Suppressor macrophage treated with lipopolysaccharide for 1 hour (primary cell): ENCODE data around the gene ASTL.

Experiments
- DNase-seq, 3 donors: peaks; one replicate each; pipeline ENCODE4 v3.0.0-alpha.2; 2020 to 2022

ASTL gene

GRCh38 chr2:96111257-96111640, 27.1 kb downstream of the ASTL start:
- no peak for DNase-seq

GRCh38 chr2:96110621-96111256, 27.6 kb downstream of the ASTL start:
- DNase-seq, result no peak

DNA sequence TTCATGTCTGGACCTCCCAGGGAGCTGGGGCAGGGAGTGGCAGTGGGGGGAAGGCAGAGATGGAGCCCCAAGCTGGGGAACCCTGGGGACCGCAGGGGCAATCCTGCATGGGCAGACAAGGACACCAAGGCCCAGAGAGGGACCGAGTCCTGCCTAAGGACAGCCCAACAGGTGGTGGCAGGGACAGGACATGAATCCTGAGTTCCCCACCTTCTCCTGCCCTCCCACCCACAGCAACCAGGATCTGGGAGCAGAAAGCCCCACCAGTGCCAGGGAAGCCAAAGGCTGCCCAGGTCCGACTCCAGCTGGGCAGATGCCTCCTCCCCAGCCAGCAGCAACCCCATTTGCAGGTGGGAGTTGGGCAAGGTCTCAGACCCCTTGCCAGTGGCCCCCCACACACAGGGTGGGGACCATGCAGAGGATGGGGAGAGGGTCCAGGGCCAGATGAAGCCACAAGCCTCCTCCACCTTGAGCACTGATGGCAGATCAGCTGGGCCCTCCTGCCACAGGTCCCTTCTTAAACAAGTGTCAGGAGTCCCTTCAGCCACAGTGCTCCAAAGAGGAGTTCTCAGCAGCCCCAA, 28.3 kb downstream of the ASTL start:
- DNase-seq, result no peak

- DNase-seq, result no peak
Observed at GRCh38 chr2:96109361-96109680, 29.0 kb downstream of the ASTL start.

DNA sequence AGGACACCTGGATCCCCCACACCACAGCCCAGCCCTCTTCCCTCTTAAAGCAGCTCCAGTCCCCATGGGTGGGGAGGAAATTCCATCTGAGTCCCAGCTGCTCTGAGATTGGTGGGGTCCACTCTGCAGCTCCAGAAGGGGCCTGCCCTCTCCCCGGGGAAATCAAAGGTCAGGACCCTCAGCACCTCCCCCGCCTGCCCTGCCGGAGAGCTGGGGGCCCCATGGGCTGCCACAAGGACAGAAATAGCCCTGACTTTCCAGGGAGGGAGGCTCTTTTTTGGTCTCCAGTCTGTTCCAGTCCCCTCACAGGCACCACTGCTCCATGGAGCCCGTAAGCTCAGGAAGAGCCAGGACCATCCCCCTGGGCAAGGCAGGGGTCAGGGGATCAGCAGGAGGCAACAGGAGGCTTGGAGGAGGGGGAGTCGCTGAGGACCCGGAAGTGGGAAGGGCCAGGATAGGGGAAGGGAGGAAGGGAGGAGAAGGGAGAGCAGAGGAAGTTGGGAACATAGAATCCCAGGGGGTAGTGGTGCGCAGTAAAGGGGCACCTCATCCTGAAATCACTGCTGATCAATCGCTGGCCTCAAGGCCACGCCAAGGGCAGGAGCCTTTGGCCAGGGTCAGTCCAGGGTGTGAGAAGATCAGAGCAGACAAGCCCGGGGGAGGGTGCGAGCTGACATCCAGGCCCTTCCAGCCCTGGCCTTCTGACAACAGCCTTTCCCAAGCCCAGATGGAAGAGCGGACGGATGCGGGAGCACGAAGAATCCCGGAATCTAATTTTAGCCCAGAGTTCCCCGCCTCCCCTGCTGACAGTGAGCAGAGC, 29.6 kb downstream of the ASTL start:
- no peak for DNase-seq

DNA sequence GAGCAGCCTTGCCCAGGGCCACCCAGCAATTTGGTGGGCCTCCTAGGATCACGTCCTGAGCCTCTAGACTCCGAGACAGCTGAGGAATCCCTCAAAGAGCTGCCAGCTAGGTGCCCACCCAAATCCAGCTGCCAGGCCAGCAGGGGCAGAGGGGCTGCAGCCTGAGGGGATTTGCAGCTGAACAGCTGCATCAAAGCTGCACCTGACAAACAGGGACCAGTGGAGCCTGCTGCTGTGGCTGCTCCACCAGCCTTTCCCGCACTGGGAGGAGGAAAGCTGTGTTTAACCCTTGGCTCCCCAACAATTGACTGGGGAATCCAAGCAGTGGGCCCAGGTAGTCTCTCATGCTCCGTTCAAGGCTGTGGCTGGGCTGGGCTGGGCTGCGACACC, 30.2 kb downstream of the ASTL start:
- no peak for DNase-seq

GRCh38 chr2:96107708-96108065, 30.6 kb downstream of the ASTL start:
- DNase-seq, result no peak

DNA sequence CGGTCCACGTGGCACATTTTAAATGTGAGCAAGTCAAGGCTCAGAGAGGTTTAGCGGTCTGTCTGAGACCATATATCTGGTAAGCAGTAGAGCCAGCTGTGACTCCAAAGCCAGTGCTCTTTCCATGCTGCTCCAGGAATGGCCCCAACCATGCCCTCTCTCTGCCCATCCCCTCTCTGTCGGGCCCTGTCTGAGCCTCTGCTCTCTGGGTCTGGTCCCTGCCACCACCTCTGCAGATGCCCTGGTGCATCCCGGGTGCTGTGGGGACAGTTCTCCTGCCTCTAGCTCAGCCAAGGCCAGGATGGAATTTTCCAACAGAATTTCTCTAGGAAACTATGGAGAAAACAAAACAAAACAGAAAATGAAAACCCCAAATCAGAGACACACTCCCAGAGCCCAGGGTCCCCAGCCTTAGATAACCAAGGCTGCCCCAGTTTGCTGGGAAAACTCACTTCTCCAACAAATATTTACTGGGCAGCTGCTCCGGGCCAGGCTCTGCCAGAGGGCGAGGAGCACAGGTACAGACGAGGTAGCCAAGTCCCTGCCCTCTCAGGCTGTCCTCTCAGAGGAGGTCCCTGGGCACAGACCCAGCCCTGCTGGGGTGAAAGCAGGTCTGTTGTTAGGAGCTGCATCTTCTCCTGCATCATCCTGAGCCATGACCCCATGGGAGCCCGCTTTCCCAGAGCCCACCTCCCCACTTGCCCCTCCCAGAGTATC, 31.2 kb downstream of the ASTL start:
- DNase-seq, result no peak

DNA sequence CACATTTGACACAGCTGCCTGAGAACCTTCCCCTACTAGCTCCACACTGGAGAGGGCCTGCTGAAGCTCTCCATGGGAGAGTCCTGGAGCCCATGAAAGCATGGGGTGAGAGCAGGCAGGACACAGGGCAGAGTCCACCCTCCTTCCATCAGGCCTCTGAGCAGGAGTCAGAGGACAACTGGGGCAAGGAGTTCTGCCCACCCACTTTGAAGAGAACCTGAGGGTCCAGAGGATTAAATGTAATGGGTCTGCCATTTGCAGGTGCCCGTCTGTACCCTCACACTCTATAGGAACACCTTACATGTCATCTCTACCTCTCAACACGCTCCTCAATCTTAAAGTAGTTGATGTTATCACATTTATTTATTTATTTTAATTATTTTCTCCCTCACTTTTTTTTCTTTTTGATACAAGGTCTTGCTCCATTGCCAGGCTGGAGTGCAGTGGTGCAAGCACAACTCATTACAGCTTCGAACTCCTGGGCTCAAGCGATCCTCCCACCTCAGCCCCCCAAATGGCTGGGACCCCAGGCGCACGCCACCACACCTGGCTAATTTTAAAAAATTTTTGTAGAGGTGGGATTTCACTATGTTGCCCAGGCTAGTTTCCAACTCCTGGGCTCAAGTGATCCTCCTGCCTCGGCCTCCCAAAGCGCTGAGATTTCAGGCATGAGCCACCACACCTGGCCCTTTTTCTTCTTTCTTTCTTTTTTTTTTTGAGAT, 32.1 kb downstream of the ASTL start:
- DNase-seq, result no peak

GRCh38 chr2:96105152-96105915, 33.0 kb downstream of the ASTL start:
- no peak for DNase-seq

DNA sequence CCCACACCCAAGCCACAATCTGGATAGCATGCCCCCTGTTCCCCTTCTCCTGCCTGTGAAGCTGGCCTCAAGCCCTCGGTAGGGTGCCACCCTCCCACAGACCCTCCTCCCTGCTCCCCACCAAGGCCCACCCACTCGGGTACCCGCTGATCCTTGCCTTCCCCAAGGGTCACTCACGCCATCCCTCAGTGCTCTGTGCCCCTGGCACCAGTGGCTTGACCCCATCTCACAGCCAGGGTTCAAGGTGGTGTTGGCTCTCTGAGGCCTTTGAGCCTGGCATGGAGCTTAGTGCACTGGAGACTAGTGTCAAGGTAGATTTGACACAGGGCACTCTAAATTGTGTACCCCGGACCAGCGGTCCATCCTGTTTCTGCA, 33.8 kb downstream of the ASTL start:
- DNase-seq, result no peak

GRCh38 chr2:96103761-96104486, 34.4 kb downstream of the ASTL start:
- DNase-seq, result no peak

- DNase-seq, result no peak
Observed at GRCh38 chr2:96103187-96103601, 35.1 kb downstream of the ASTL start.

DNA sequence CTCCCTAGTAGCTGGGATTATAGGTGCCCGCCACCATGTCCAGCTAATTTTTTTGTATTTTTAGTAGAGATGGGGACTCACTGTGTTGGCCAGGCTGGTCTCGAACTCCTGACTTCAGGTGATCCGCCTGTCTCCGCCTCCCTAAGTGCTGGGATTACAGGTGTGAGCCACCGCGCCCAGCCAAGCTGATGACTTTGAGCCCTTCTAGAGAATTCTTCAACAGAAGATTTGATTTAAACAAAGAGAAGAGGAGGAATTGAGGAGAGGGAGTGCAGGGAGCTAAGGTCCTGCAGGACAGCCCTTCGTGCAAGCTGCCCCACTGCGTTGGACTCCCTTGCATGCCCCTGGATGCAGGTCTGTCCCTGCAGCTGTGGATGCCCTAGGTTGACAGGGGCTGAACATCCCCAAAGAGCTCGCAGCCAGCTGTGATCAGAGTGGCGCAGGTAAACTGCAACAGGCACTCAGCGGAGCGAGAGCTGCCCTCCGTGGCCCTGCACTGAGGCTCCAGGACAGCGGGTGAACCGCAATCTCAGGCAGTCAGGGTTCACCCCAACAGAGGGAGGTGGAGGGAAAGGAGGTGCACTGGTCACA, 35.6 kb downstream of the ASTL start:
- no peak for DNase-seq

- DNase-seq, result no peak
Observed at GRCh38 chr2:96100893-96101304, 37.4 kb downstream of the ASTL start.

GRCh38 chr2:96099861-96100798, 38.2 kb downstream of the ASTL start:
- no peak for DNase-seq

GRCh38 chr2:96098900-96099590, 39.3 kb downstream of the ASTL start:
- no peak for DNase-seq

DNA sequence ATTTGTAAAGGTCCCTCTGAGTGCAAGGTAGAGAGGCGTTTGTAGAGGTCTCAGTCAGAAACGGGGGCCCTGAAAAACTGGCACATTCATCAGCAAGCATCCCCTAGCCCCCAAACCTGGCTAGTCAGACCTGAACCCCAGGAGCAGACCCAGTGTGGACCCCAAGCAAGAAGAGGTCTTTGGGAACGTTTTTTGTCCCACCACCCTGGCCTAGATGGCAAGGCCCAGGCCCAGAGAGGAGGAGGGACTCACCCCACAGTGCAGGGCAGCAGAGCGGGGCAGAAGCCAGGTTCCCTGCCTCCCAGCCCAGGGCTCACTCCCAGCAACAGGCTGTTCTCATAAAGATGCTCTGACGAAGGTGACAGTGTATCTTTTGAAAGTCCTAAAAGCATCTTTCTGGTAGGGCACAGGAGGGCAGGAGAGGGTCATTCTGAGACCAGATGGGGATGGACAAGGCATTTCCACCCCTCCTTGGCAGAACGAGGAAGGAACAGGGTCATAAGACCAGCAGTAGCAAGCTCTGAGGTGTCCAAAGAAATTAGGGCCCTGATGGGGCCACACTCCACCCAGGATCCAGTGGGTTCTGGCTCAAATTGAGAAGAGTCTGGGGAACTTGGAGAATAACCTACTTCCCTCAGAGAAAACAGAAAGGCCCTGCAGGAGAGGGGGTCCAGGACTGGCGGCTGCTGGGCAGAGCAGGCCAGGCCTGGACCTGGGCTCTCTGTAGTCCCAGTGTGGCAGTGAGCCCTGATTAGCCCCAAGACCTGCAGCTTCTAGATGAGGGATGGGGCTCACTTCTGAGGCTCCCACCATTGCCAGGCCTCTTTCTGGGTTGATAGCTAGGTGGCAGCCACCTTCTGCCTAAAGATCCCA, 40.1 kb downstream of the ASTL start:
- DNase-seq, result no peak
